Measurements from ENCODE around the gene CEACAM16.
A peak's percentile ranks its signal among the peaks of the same experiment; 100 is the strongest.

Gene CEACAM16

DNA sequence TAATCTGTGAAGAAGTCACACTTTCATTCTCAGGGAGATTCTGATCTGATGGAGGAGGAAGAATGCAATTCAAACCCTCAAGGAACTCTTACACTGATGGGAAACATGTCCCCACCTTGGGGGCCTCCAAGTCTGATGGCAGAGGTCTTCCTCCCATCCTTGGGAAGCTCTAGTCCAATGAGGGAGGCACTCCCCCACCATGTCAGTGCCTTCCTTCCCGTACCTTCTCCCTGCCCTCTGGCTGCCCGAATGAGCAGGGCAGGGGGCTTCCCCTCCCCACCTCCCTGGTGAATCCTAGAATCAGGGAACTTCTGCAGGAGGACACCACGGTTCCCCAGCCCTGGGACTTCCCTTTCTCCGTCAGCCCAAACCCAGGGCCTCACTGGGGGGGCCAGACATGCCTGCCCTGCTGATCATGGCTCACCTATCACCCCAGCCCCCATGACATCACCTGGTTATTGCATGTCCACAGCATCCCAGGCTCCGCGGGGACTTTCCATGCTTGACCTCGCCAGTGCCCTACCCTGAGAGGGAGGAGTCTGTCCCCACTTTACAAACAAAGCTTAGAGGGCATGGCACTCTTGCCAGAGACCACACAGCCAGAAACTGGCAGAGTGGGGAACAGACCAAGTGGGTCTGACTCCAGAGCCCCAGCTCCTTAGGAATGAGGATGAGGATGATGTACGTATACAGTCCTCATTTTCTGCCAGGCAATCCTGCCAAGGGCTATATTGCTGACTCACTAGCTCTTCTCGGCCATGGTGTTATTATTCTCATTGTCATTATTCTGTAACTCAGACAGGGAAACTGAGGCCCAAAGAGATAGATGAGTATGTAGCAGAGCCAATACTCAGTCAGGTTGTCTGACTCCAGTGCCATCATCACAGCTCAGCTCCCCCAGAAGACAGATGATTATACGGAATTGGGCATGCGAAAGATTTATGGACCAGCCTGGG lies 39.9 kb downstream of the CEACAM16 start:
- DNase-seq (ENCODE audit: low read depth in 2 of 2), result no peak
- H3K4me3 ChIP-seq (replicated peaks in 1 of 2; ENCODE audit: low read depth in 2 of 2, low read length in 2 of 2), result no peak overlapping the region
- TF ChIP-seq, protein P1, sequence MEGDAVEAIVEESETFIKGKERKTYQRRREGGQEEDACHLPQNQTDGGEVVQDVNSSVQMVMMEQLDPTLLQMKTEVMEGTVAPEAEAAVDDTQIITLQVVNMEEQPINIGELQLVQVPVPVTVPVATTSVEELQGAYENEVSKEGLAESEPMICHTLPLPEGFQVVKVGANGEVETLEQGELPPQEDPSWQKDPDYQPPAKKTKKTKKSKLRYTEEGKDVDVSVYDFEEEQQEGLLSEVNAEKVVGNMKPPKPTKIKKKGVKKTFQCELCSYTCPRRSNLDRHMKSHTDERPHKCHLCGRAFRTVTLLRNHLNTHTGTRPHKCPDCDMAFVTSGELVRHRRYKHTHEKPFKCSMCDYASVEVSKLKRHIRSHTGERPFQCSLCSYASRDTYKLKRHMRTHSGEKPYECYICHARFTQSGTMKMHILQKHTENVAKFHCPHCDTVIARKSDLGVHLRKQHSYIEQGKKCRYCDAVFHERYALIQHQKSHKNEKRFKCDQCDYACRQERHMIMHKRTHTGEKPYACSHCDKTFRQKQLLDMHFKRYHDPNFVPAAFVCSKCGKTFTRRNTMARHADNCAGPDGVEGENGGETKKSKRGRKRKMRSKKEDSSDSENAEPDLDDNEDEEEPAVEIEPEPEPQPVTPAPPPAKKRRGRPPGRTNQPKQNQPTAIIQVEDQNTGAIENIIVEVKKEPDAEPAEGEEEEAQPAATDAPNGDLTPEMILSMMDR (IDR thresholded peaks at IDR 0.05; ENCODE audit: low read depth, low read length), result no peak

DNA sequence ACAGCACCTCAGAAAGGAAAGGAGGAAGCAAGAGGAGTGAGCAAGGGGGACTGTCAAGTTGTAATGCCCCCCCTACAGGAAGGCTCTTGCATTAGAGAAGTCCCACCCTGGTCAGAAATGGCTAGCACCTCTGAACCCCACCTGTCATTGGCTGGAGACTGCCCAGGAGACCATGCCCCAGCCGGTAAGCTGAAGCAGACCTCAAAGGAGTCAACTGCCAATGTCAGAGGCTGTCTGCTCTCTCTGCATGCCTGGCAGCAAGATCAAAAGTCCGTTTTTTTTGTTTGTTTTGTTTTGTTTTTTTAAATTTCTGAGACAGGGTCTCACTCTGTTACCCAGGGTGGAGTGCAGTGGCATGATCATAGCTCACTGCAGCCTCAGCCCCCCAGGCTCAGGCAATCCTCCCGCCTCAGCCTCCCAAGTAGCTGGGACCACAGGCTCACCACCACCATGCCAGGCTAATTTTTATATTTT lies 41.4 kb downstream of the CEACAM16 start:
- DNase-seq (ENCODE audit: low read depth in 2 of 2), result no peak
- H3K4me3 ChIP-seq (replicated peaks in 1 of 2; ENCODE audit: low read depth in 2 of 2, low read length in 2 of 2), result no peak overlapping the region
- TF ChIP-seq, protein P1 (IDR thresholded peaks at IDR 0.05; ENCODE audit: low read depth, low read length), result no peak

DNA sequence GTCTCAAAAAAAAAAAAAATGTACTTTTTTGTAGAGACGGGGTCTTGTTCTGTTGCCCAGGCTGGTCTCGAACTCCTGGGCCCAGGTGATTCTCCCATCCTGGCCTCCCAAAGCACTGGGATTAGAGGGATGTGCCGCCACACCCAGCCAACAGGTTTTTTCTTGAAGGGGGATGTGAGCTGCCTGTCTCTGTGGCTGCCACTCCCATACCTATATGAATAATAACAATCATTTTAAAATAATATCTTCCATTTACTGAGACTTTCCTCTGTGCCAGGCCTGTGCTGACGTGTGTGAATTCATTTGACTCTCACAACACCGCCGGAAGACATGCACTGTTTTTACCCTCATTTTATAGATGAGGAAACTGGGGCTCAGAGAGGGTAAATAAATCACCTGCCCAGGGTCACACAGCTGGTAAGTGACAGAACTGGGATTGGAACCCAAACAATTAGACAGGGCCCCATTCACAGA lies 42.3 kb downstream of the CEACAM16 start:
- TF ChIP-seq, protein P1 (IDR thresholded peaks at IDR 0.05; ENCODE audit: low read depth, low read length), result no peak
- H3K4me3 ChIP-seq (replicated peaks in 1 of 2; ENCODE audit: low read depth in 2 of 2, low read length in 2 of 2), result no peak overlapping the region
- DNase-seq (ENCODE audit: low read depth in 2 of 2), result peak; percentile 42 to 51

DNA sequence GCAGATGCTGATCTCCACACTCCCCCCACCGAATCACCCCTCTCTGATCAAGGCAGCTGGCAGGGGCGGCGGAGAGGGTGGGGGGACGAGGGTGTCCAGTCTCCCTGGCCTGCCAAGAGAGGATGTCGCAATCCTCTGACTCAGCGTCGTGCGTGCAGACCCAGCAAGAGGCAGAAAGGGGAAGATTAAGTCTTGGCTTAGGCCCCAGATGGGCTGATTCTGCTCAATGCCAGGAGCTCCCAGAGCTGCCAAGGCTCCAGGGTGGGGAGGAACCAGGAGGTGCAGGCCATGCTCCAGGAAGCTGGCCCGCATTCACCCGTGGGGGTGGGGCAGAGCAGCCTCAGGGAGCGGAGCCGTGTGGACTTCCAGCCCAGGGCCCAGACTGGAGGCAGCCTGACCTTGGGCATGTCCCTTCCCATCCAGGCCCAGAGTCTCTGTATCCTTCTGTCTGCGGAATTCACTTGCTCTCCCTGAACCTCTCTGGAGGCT lies 42.9 kb downstream of the CEACAM16 start:
- no peak overlapping the region for H3K4me3 ChIP-seq (replicated peaks in 1 of 2; ENCODE audit: low read depth in 2 of 2, low read length in 2 of 2)
- TF ChIP-seq, protein P1 (IDR thresholded peaks at IDR 0.05; ENCODE audit: low read depth, low read length), result no peak
- peak; percentile 100 for DNase-seq (ENCODE audit: low read depth in 2 of 2)

DNA sequence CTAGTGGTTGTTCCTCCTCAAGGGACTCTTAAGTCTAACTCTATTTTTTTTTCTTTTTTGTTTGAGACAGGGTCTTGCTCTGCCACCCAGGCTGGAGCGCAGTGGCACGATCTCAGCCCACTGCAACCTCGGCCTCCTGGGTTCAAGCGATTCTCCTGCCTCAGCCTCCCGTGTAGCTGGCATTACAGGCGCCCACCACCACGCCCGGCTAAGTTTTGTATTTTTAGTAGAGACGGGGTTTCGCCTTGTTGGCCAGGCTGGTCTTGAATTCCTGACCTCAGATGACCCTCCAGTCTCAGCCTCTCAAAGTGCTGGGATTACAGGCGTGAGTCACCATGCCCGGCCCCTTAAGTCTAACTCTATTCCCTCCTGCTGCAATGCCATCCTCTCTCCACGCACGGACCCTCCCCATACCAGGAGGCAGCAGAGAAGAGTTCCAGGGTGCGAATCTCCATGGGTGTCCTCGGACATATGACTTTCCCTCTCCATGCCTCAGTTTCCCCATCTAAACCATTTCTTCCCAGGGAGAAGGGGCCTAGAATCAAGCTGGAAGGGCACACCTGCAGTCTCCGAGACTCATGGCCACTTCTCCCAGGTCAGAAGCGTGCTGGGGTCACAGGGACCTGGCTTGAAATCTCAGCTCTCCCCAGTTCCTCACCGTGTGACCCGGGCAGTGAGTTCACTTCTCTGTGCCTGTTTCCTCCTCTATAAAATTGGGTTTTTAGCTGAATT lies 43.5 kb downstream of the CEACAM16 start:
- DNase-seq (ENCODE audit: low read depth in 2 of 2), result peak; percentile 64 to 74
- TF ChIP-seq, protein P1 (IDR thresholded peaks at IDR 0.05; ENCODE audit: low read depth, low read length), result no peak

DNA sequence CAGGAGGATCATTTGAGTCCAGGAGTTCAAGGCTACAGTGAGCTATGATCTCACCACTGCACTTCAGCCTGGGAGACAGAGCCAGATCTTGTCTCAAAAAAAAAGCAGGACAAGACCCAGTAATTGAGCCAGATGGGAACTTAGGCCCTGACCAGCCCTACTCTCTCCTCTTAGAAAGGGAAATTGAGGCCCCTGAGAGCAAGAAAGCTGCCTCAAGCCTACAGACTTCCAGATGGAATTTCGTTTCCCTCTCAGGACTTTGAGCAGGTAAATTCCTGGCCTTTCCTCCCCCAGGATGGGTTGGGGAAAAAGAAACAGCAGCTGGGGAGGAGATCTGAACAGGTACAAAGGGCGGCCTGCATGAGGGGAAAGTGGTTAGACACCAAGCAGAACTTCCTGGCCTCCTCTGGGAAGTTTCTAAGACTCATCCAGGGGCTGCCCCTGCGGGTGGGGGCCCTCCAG lies 46.0 kb downstream of the CEACAM16 start:
- TF ChIP-seq, protein P1 (IDR thresholded peaks at IDR 0.05; ENCODE audit: low read depth, low read length), result no peak
- peak in 1 of 2 donors; percentile 47 for DNase-seq (ENCODE audit: low read depth in 2 of 2)
- no peak overlapping the region for H3K4me3 ChIP-seq (replicated peaks in 1 of 2; ENCODE audit: low read depth in 2 of 2, low read length in 2 of 2)

More for the DNA sequence above, 43.5 kb downstream of the CEACAM16 start:
- H3K4me3 ChIP-seq (replicated peaks in 1 of 2; ENCODE audit: low read depth in 2 of 2, low read length in 2 of 2), result no peak overlapping the region
